Neural progenitor cell (in vitro differentiated cells): ENCODE data around the gene ONECUT1. TPM values are rescaled to one million over a fixed set of nuclear protein-coding genes. Genes with fewer than 3 reads are reported as not detected.

Experiments used
- DNase-seq: peaks from one replicate; pipeline ENCODE4 v3.0.0-alpha.2; 2016; ENCODE audit warnings: low spot score
- H2AFZ ChIP-seq: fragments of 200-600 bp; sonication (generic); replicated peaks from 2 replicates; pipeline ENCODE4 v1.6.1; 2016; ENCODE audit warnings: antibody characterized with exemption
- H3F3A ChIP-seq: fragments of 200-600 bp; sonication (generic); 2 replicates; pipeline ENCODE4 v1.6.1; 2016; ENCODE audit warnings: antibody characterized with exemption, low read depth
- H3K27ac ChIP-seq: fragments of 200-600 bp; sonication (generic); 2 replicates; pipeline ENCODE4 v1.5.1; 2016; ENCODE audit warnings: mild to moderate bottlenecking
- H3K27me3 ChIP-seq: fragments of 200-600 bp; sonication (generic); 2 replicates; pipeline ENCODE4 v1.6.1; 2016; ENCODE audit warnings: mild to moderate bottlenecking, moderate library complexity
- H3K36me3 ChIP-seq: fragments of 200-600 bp; sonication (generic); 2 replicates; pipeline ENCODE4 v1.5.1; 2016
- H3K4me1 ChIP-seq: fragments of 200-600 bp; sonication (generic); 2 replicates; pipeline ENCODE4 v1.6.1; 2016; ENCODE audit warnings: mixed run types
- H3K4me2 ChIP-seq: fragments of 200-600 bp; sonication (generic); 2 replicates; pipeline ENCODE4 v1.6.1; 2016
- H3K4me3 ChIP-seq: fragments of 200-600 bp; sonication (generic); 2 replicates; pipeline ENCODE4 v1.5.1; 2016
- H3K79me2 ChIP-seq: fragments of 200-600 bp; sonication (generic); 2 replicates; pipeline ENCODE4 v1.6.1; 2016; ENCODE audit warnings: low read depth
- H3K9ac ChIP-seq: fragments of 200-600 bp; sonication (generic); 2 replicates; pipeline ENCODE4 v1.6.1; 2016
- H3K9me3 ChIP-seq: fragments of 200-600 bp; sonication (generic); 2 replicates; pipeline ENCODE4 v1.5.1; 2016; ENCODE audit warnings: low read depth
- H4K20me1 ChIP-seq: fragments of 200-600 bp; sonication (generic); 2 replicates; pipeline ENCODE4 v1.6.1; 2016; ENCODE audit warnings: low read depth
- H3K27ac Mint-ChIP-seq: 3 replicates; pipeline ENCODE4 v1.8.0; 2021; ENCODE audit warnings: mixed read lengths
- H3K27me3 Mint-ChIP-seq: 2 replicates; pipeline ENCODE4 v1.8.0; 2022; ENCODE audit warnings: low read depth, mild to moderate bottlenecking, inconsistent platforms, moderate library complexity, mixed read lengths; ENCODE audit not compliant: insufficient read depth
- H3K36me3 Mint-ChIP-seq: 3 replicates; pipeline ENCODE4 v1.8.0; 2021; ENCODE audit warnings: mixed read lengths
- H3K4me1 Mint-ChIP-seq: 3 replicates; pipeline ENCODE4 v1.8.0; 2021; ENCODE audit warnings: mixed read lengths
- H3K4me3 Mint-ChIP-seq: 3 replicates; pipeline ENCODE4 v1.8.0; 2021; ENCODE audit warnings: mild to moderate bottlenecking, moderate library complexity, mixed read lengths
- H3K9me3 Mint-ChIP-seq: 3 replicates; pipeline ENCODE4 v1.8.0; 2020; ENCODE audit warnings: mixed read lengths
- CTCF ChIP-seq: fragments of 200-600 bp; sonication (generic); IDR thresholded peaks from 2 replicates; pipeline ENCODE4 v1.5.1; 2017; ENCODE audit warnings: antibody characterized with exemption, mild to moderate bottlenecking
- EZH2 ChIP-seq: fragments of 200-600 bp; sonication (generic); IDR thresholded peaks from 2 replicates; pipeline ENCODE4 v1.6.1; 2017; ENCODE audit warnings: antibody characterized with exemption, mild to moderate bottlenecking, moderate library complexity
- EZH2phosphoT487 ChIP-seq: fragments of 200-600 bp; sonication (generic); IDR thresholded peaks from 2 replicates; pipeline ENCODE4 v1.6.1; 2017; ENCODE audit warnings: antibody characterized with exemption
- total RNA-seq: library from RNA; depleted of rRNA; stranded (reverse); fragments of >200 nt; gene quantifications from 2 replicates; pipeline ENCODE4 v1.2.3, GENCODE V29; 2015; ENCODE audit warnings: low replicate concordance

The ONECUT1 gene
- total RNA-seq, 1 donor from 2014 or later: 1.5 TPM

GRCh38 chr15:52784799-52785671 is 5.1 kb downstream of the ONECUT1 start:
- Histone ChIP-seq H3F3A (peaks cover 23% of the 10 kb centered on the region), H4K20me1 (peaks cover 61% of the 10 kb centered on the region), H3K4me3 (peak overlapping the region; percentile 50), H3K27ac (no peak overlapping the region), H3K79me2 (no peaks in the 10 kb centered on the region), H3K4me1 (peaks cover 35% of the 10 kb centered on the region), H2AFZ (no peak overlapping the region), H3K27me3 (peaks cover 97% of the 10 kb centered on the region), H3K9ac (no peak overlapping the region), H3K9me3 (no peaks in the 10 kb centered on the region), H3K36me3 (no peaks in the 10 kb centered on the region), H3K4me2 (peak overlapping the region; percentile 92)
- peak; percentile 69 for DNase-seq
- Mint-ChIP-seq H3K36me3 (peaks cover 2% of the 10 kb centered on the region), H3K9me3 (no peaks in the 10 kb centered on the region), H3K27ac (no peak overlapping the region), H3K4me3 (peak overlapping the region; percentile 84), H3K27me3 (peaks cover 57% of the 10 kb centered on the region), H3K4me1 (peaks cover 59% of the 10 kb centered on the region)
- TF ChIP-seq EZH2: peak; percentile 84
- no peak for TF ChIP-seq CTCF
- peak; percentile 57 for TF ChIP-seq EZH2phosphoT487

GRCh38 chr15:52783929-52784798 is 6.0 kb downstream of the ONECUT1 start:
- no peak overlapping the region for H3K27ac ChIP-seq
- peaks cover 58% of the 10 kb centered on the region for H4K20me1 ChIP-seq
- DNase-seq: peak; percentile 90
- H3K4me2 ChIP-seq: peak overlapping the region; percentile 92
- Mint-ChIP-seq H3K4me3 (peak overlapping the region; percentile 84), H3K36me3 (peaks cover 2% of the 10 kb centered on the region), H3K27ac (no peak overlapping the region), H3K9me3 (no peaks in the 10 kb centered on the region), H3K4me1 (peaks cover 57% of the 10 kb centered on the region), H3K27me3 (peaks cover 54% of the 10 kb centered on the region)
- no peak overlapping the region for H3K9ac ChIP-seq
- H2AFZ ChIP-seq: no peak overlapping the region
- peak overlapping the region; percentile 50 for H3K4me3 ChIP-seq
- peaks cover 23% of the 10 kb centered on the region for H3F3A ChIP-seq
- H3K79me2 ChIP-seq: no peaks in the 10 kb centered on the region
- peaks cover 35% of the 10 kb centered on the region for H3K4me1 ChIP-seq
- TF ChIP-seq CTCF (peak; percentile 97), EZH2phosphoT487 (peak; percentile 68), EZH2 (peak; percentile 66)
- no peaks in the 10 kb centered on the region for H3K36me3 ChIP-seq
- peaks cover 91% of the 10 kb centered on the region for H3K27me3 ChIP-seq
- no peaks in the 10 kb centered on the region for H3K9me3 ChIP-seq

- H3K4me3 ChIP-seq: peak overlapping the region; percentile 50
- peaks cover 46% of the 10 kb centered on the region for H3K27me3 Mint-ChIP-seq
These were observed 6.8 kb downstream of the ONECUT1 start for GRCh38 chr15:52783191-52783829.

More at GRCh38 chr15:52783191-52783829, 6.8 kb downstream of the ONECUT1 start:
- H3F3A ChIP-seq: peaks cover 23% of the 10 kb centered on the region
- peaks cover 82% of the 10 kb centered on the region for H3K27me3 ChIP-seq
- peaks cover 50% of the 10 kb centered on the region for H4K20me1 ChIP-seq
- H3K36me3 ChIP-seq: no peaks in the 10 kb centered on the region
- H3K9me3 ChIP-seq: no peaks in the 10 kb centered on the region
- no peak overlapping the region for H2AFZ ChIP-seq
- peak overlapping the region; percentile 60 for H3K27ac Mint-ChIP-seq
- H3K4me2 ChIP-seq: peak overlapping the region; percentile 92
- TF ChIP-seq EZH2 (no peak), EZH2phosphoT487 (no peak), CTCF (no peak)
- H3K9ac ChIP-seq: no peak overlapping the region
- H3K4me1 ChIP-seq: peaks cover 38% of the 10 kb centered on the region
- peaks cover 49% of the 10 kb centered on the region for H3K4me1 Mint-ChIP-seq
- H3K4me3 Mint-ChIP-seq: peak overlapping the region; percentile 83
- no peak overlapping the region for H3K27ac ChIP-seq
- peak; percentile 92 for DNase-seq
- peaks cover 2% of the 10 kb centered on the region for H3K36me3 Mint-ChIP-seq
- no peaks in the 10 kb centered on the region for H3K9me3 Mint-ChIP-seq
- H3K79me2 ChIP-seq: no peaks in the 10 kb centered on the region
